Endothelial cell of umbilical vein (primary cell): Measurements from ENCODE around the gene KIF2C. TPM values are rescaled to one million over a fixed set of nuclear protein-coding genes. Genes with fewer than 3 reads are reported as not detected.
A peak's percentile ranks its signal among the peaks of the same experiment; 100 is the strongest.

Source experiments
- BruUV-seq: library from RNA; stranded (reverse); fragments of 400-500 nt; replicated peaks from 2 replicates; lab custom pipeline; 2021; lab: Mats Ljungman, UMichigan
- CTCF ChIA-PET: fragments of 300-600, 350-600 bp; sonication (Branson Sonifier 250); formaldehyde crosslinking; loops from one replicate; lab custom pipeline; 2021; ENCODE audit warnings: antibody characterized with exemption, inconsistent platforms; lab: Charles Lee
- POLR2A ChIA-PET: fragments of 300-600, 350-600 bp; sonication (Branson Sonifier 250); formaldehyde crosslinking; loops from one replicate; lab custom pipeline; 2021; ENCODE audit warnings: antibody characterized with exemption, inconsistent platforms; lab: Charles Lee
- DNase-seq: peaks from one replicate; pipeline ENCODE4 v3.0.0-alpha.2; 2011; ENCODE audit warnings: low read depth, low spot score
- FAIRE-seq: peaks from 2 replicates; lab custom pipeline; 2011; peaks lifted over from hg19 to GRCh38; lab: Jason Lieb, UNC
- H2AFZ ChIP-seq: 2 replicates; pipeline ENCODE4 v1.6.0; 2012; ENCODE audit warnings: low read depth, low read length, control low read depth, inconsistent platforms
- H3K27ac ChIP-seq: 2 replicates; pipeline ENCODE4 v1.5.1; 2011; ENCODE audit warnings: low read depth, mild to moderate bottlenecking, control low read depth, low read length, moderate library complexity; ENCODE audit not compliant: insufficient read depth
- H3K27me3 ChIP-seq, 2 experiments: 2 replicates each; pipeline versions ENCODE4 v1.6.0 to v1.6.1; 2011; ENCODE audit warnings: low read length in 2 of 2, mixed read lengths in 1 of 2; ENCODE audit not compliant: control insufficient read depth in 2 of 2, insufficient read depth in 2 of 2
- H3K36me3 ChIP-seq, 2 experiments: 2 replicates in 1 of 2; 3 replicates in 1 of 2; pipeline ENCODE4 v1.5.1; 2011; ENCODE audit warnings: low read length in 2 of 2, mild to moderate bottlenecking in 1 of 2, moderate library complexity in 1 of 2; ENCODE audit not compliant: control insufficient read depth in 2 of 2, insufficient read depth in 2 of 2; ENCODE audit errors: extremely low read depth in 1 of 2
- H3K4me1 ChIP-seq: 3 replicates; pipeline ENCODE4 v1.5.1; 2011; ENCODE audit warnings: mild to moderate bottlenecking, low read length; ENCODE audit not compliant: control insufficient read depth, insufficient read depth; ENCODE audit errors: extremely low read depth
- H3K4me2 ChIP-seq: 2 replicates; pipeline ENCODE4 v1.6.1; 2011; ENCODE audit warnings: low read length, control low read depth, mixed read lengths; ENCODE audit not compliant: insufficient read depth
- H3K4me3 ChIP-seq, 3 experiments: fragments of 200-600 bp in 1 of 3; sonication (generic), shearing (Covaris generic) in 1 of 3; replicated peaks in 1 of 3; 2 replicates each; pipeline ENCODE4 v1.5.1; 2011 to 2016; ENCODE audit warnings: control low read depth in 3 of 3, low read length in 3 of 3, mild to moderate bottlenecking in 2 of 3, inconsistent platforms in 1 of 3, low read depth in 1 of 3, moderate library complexity in 1 of 3; ENCODE audit not compliant: insufficient read depth in 1 of 3
- H3K79me2 ChIP-seq: 2 replicates; pipeline ENCODE4 v1.6.0; 2012; ENCODE audit warnings: low read length, inconsistent platforms; ENCODE audit not compliant: control insufficient read depth, insufficient read depth
- H3K9ac ChIP-seq: replicated peaks from 2 replicates; pipeline ENCODE3; 2011; ENCODE audit warnings: low read length, control low read depth; ENCODE audit not compliant: insufficient read depth; ENCODE audit errors: extremely low read depth
- H3K9me1 ChIP-seq: replicated peaks from 3 replicates; pipeline ENCODE4 v1.6.0; 2011; ENCODE audit warnings: mild to moderate bottlenecking, low read length; ENCODE audit not compliant: control insufficient read depth, insufficient read depth; ENCODE audit errors: extremely low read depth
- H3K9me3 ChIP-seq: replicated peaks from 2 replicates; pipeline ENCODE4 v1.5.1; 2012; ENCODE audit warnings: low read length, inconsistent platforms; ENCODE audit not compliant: control insufficient read depth, insufficient read depth
- H4K20me1 ChIP-seq: replicated peaks from 2 replicates; pipeline ENCODE3; 2011; ENCODE audit warnings: mild to moderate bottlenecking, low read length; ENCODE audit not compliant: control insufficient read depth, insufficient read depth; ENCODE audit errors: extremely low read depth
- CTCF ChIP-seq, 2 donors: IDR thresholded peaks; 1 replicate in 1 of 2; 2 replicates in 1 of 2; pipeline ENCODE4 v1.5.1; 2011; ENCODE audit warnings: low read length in 2 of 2, mild to moderate bottlenecking in 2 of 2, moderate library complexity in 2 of 2, control low read depth in 1 of 2, inconsistent platforms in 1 of 2, low read depth in 1 of 2; ENCODE audit not compliant: insufficient read depth in 1 of 2; ENCODE audit errors: extremely low read depth in 1 of 2
- EZH2 ChIP-seq: IDR thresholded peaks from 2 replicates; pipeline ENCODE4 v1.6.1; 2012; ENCODE audit warnings: borderline replicate concordance, low read depth, mild to moderate bottlenecking, moderate library complexity, low read length, inconsistent platforms; ENCODE audit not compliant: severe bottlenecking
- FOS ChIP-seq: IDR thresholded peaks from 2 replicates; pipeline ENCODE4 v1.6.1; 2011; ENCODE audit warnings: mild to moderate bottlenecking, low read length, moderate library complexity, borderline replicate concordance; ENCODE audit not compliant: insufficient read depth
- GATA2 ChIP-seq: IDR thresholded peaks from 2 replicates; pipeline ENCODE4 v1.7.0; 2011; ENCODE audit warnings: low read depth, mild to moderate bottlenecking, moderate library complexity, mixed read lengths, low read length; ENCODE audit not compliant: insufficient read length, insufficient read depth
- JUN ChIP-seq: IDR thresholded peaks from 2 replicates; pipeline ENCODE4 v1.6.1; 2011; ENCODE audit warnings: borderline replicate concordance, low read depth; ENCODE audit not compliant: insufficient read length, insufficient read depth
- MYC ChIP-seq: IDR thresholded peaks from one replicate; pipeline ENCODE4 v1.6.1; 2011; ENCODE audit warnings: mild to moderate bottlenecking, low read depth, low read length
- POLR2A ChIP-seq: IDR thresholded peaks from 2 replicates; pipeline ENCODE4 v1.6.1; 2012; ENCODE audit warnings: low read depth, mild to moderate bottlenecking, control low read depth, low read length
- POLR2AphosphoS5 ChIP-seq: IDR thresholded peaks from 2 replicates; pipeline ENCODE4 v1.6.1; 2012; ENCODE audit warnings: low read depth, mild to moderate bottlenecking, control low read depth, low read length, moderate library complexity; ENCODE audit not compliant: insufficient read depth
- dilution Hi-C: fragments of 300-500 bp; cut with MboI; formaldehyde crosslinking; loops from one replicate; pipeline ENCODE4 v1.15.0; 2019; ENCODE audit warnings: low sequenced_read_pairs; ENCODE audit not compliant: extremely low pct_ligation_motif_present
- intact Hi-C: fragments of 100-400 bp; cut with micrococcal nuclease; formaldehyde crosslinking; loops from one replicate; pipeline ENCODE4 v1.10.0; 2022
- polyA plus RNA-seq, 4 experiments: library from polyadenylated mRNA; depleted of rRNA in 3 of 4; stranded (reverse) in 3 of 4; unstranded in 1 of 4; fragments of >200 nt; gene quantifications; 2 replicates each; pipeline versions ENCODE4 v1.2.1 to v1.2.3, GENCODE V29; 2011 to 2012; ENCODE audit warnings: missing spikeins in 1 of 4
- total RNA-seq: library from RNA; stranded (reverse); gene quantifications from 2 replicates; pipeline ENCODE4 v1.2.3, GENCODE V29; 2021
- TF ChIP-seq, protein P1 (sequence below): IDR thresholded peaks from 2 replicates; pipeline ENCODE4 v1.6.1; 2011; ENCODE audit not compliant: insufficient read depth, insufficient read length

The KIF2C gene
- total and polyA plus RNA-seq, 2 donors (not counting 3 experiments of a cell fraction or from before 2014, with no cell fraction given), result 27.1 to 53.7 TPM

DNA sequence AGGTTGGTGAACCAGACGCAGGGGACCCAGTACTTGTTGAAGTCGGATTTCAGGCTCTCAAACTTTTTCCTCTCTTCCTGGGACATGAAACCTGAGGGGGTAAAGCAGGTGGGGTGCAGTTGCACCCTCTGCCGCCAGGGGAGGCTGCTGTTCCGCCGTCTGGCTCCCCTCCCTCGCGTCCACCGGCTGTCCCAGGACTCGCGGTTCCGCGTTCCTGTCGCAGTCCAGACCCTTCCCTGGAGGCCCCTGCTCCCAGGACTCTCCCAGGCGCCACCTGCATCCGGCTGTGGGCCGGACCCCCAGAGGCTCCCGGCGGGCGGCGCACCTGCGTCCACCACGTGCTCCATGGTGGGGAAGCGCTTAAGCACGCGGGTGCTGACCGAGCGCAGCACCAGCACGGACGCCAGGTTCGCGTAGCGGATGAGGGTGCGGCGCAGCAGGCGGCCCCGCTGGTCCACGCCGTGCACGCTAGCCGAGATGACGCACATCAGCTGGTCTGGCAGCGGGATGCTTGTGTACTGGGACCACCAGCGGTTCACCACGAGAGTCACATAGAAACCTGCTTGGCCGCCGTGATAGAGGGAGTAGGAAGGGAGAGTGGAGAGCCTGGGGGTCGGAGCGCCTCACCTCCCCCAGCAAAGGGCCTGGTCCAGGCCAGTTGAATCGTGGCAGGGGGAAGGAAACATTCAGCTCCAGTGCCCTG, 46.7 kb downstream of the KIF2C start:
- Histone ChIP-seq H3K9ac (peak overlapping the region; percentile 19), H3K79me2 (no peaks in the 10 kb centered on the region), H3K4me3 (peak overlapping the region in 2 of 3 experiments; percentile 12 to 17), H3K36me3 (no peaks in the 10 kb centered on the region), H3K4me1 (peaks cover 10% of the 10 kb centered on the region), H3K4me2 (peak overlapping the region; percentile 43), H4K20me1 (no peaks in the 10 kb centered on the region), H3K9me3 (no peaks in the 10 kb centered on the region), H2AFZ (peak overlapping the region; percentile 70), H3K9me1 (no peaks in the 10 kb centered on the region), H3K27me3 (no peaks in the 10 kb centered on the region), H3K27ac (no peak overlapping the region)
- ChIA-PET POLR2A (no interaction called here), CTCF (interaction anchor here (0.7 to 1.9 kb wide), 7 partner anchors 11 to 224 kb away, joined by 3 to 8 read pairs (median 5); partner anchors contain the start of genes BTBD19, DYNLT4, RNU5D-1 and RPS8)
- no TSS peak for BruUV-seq
- intact Hi-C loops, result loop anchor here (1.0 kb wide), 2 partner anchors 33 to 226 kb away; partner anchors contain the start of gene UROD
- dilution Hi-C loops, result no loop called here
- TF ChIP-seq CTCF (IDR thresholded peaks at IDR 0.05; ENCODE audit: extremely low read depth in 1 of 2, insufficient read depth in 1 of 2, low read depth in 1 of 2, low read length in 2 of 2) (peak; percentile 98 to 99), MYC (no peak), FOS (no peak), POLR2A (no peak), GATA2 (no peak), JUN (no peak), EZH2 (no peak), POLR2AphosphoS5 (peak; percentile 8)
- TF ChIP-seq, protein P1, sequence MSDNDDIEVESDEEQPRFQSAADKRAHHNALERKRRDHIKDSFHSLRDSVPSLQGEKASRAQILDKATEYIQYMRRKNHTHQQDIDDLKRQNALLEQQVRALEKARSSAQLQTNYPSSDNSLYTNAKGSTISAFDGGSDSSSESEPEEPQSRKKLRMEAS, result peak; percentile 73
- DNase-seq, result peak; percentile 69
- FAIRE-seq, result peak; percentile 85
